ENCODE data around the gene SORT1. TPM values are rescaled to one million over a fixed set of nuclear protein-coding genes. Genes with fewer than 3 reads are reported as not detected.

SORT1 gene
- total and polyA plus RNA-seq, 4 donors, result 30.1 to 78.6 (median 62.2) TPM

GRCh38 chr1:109351457-109351856 is 46.3 kb downstream of the SORT1 start:
- DNase-seq (ENCODE audit: low read depth in 4 of 6, low spot score in 6 of 6), result no peak
- Histone ChIP-seq H3K27me3 (ENCODE audit: control insufficient read depth, insufficient read depth, low read length) (no peaks in the 10 kb centered on the region), H3K9me3 (ENCODE audit: control insufficient read depth, insufficient read depth, low read length) (no peaks in the 10 kb centered on the region), H3K27ac (ENCODE audit: low read depth, low read length) (no peak overlapping the region), H3K4me3 (ENCODE audit: low read depth, low read length) (no peak overlapping the region), H3K4me1 (ENCODE audit: control insufficient read depth, insufficient read depth, low read length) (no peaks in the 10 kb centered on the region), H3K36me3 (ENCODE audit: control insufficient read depth, insufficient read depth, low read length) (peaks cover 30% of the 10 kb centered on the region)
- WGBS (ENCODE audit: insufficient coverage), result 91% methylated on average over 5 of the region's 5 CpGs

- Histone ChIP-seq H3K4me3 (ENCODE audit: low read depth, low read length) (no peak overlapping the region), H3K27me3 (ENCODE audit: control insufficient read depth, insufficient read depth, low read length) (no peaks in the 10 kb centered on the region), H3K27ac (ENCODE audit: low read depth, low read length) (no peak overlapping the region), H3K4me1 (ENCODE audit: control insufficient read depth, insufficient read depth, low read length) (no peaks in the 10 kb centered on the region), H3K9me3 (ENCODE audit: control insufficient read depth, insufficient read depth, low read length) (no peaks in the 10 kb centered on the region), H3K36me3 (ENCODE audit: control insufficient read depth, insufficient read depth, low read length) (peaks cover 36% of the 10 kb centered on the region)
- DNase-seq (ENCODE audit: low read depth in 4 of 6, low spot score in 6 of 6), result peak in 1 of 6 donors; percentile 53
- WGBS (ENCODE audit: insufficient coverage), result 83% methylated on average over 1 of the region's 1 CpG
These were observed 47.1 kb downstream of the SORT1 start for GRCh38 chr1:109350655-109351054.

- Histone ChIP-seq H3K36me3 (ENCODE audit: control insufficient read depth, insufficient read depth, low read length) (peaks cover 39% of the 10 kb centered on the region), H3K27me3 (ENCODE audit: control insufficient read depth, insufficient read depth, low read length) (no peaks in the 10 kb centered on the region), H3K4me3 (ENCODE audit: low read depth, low read length) (no peak overlapping the region), H3K27ac (ENCODE audit: low read depth, low read length) (no peak overlapping the region), H3K9me3 (ENCODE audit: control insufficient read depth, insufficient read depth, low read length) (no peaks in the 10 kb centered on the region), H3K4me1 (ENCODE audit: control insufficient read depth, insufficient read depth, low read length) (no peaks in the 10 kb centered on the region)
- DNase-seq (ENCODE audit: low read depth in 4 of 6, low spot score in 6 of 6), result no peak
- WGBS (ENCODE audit: insufficient coverage), result no CpG with 5 or more reads among the region's 4 CpGs
These were observed 47.5 kb downstream of the SORT1 start for GRCh38 chr1:109350182-109350581.

- Histone ChIP-seq H3K36me3 (ENCODE audit: control insufficient read depth, insufficient read depth, low read length) (peaks cover 60% of the 10 kb centered on the region), H3K9me3 (ENCODE audit: control insufficient read depth, insufficient read depth, low read length) (no peaks in the 10 kb centered on the region), H3K4me3 (ENCODE audit: low read depth, low read length) (no peak overlapping the region), H3K4me1 (ENCODE audit: control insufficient read depth, insufficient read depth, low read length) (no peaks in the 10 kb centered on the region), H3K27ac (ENCODE audit: low read depth, low read length) (no peak overlapping the region), H3K27me3 (ENCODE audit: control insufficient read depth, insufficient read depth, low read length) (no peaks in the 10 kb centered on the region)
- DNase-seq (ENCODE audit: low read depth in 4 of 6, low spot score in 6 of 6), result no peak
- 95% methylated on average over 3 of the region's 6 CpGs for WGBS (ENCODE audit: insufficient coverage)
These were observed 50.2 kb downstream of the SORT1 start for GRCh38 chr1:109347511-109347910.

GRCh38 chr1:109341944-109342930 is 55.5 kb downstream of the SORT1 start:
- no peak overlapping the region for H3K4me3 ChIP-seq (ENCODE audit: low read depth, low read length)
- no peak for DNase-seq (ENCODE audit: low read depth in 4 of 6, low spot score in 6 of 6)
- no peaks in the 10 kb centered on the region for H3K4me1 ChIP-seq (ENCODE audit: control insufficient read depth, insufficient read depth, low read length)
- H3K27me3 ChIP-seq (ENCODE audit: control insufficient read depth, insufficient read depth, low read length), result no peaks in the 10 kb centered on the region
- no peak overlapping the region for H3K27ac ChIP-seq (ENCODE audit: low read depth, low read length)
- no CpG with 5 or more reads among the region's 9 CpGs for WGBS (ENCODE audit: insufficient coverage)
- H3K9me3 ChIP-seq (ENCODE audit: control insufficient read depth, insufficient read depth, low read length), result no peaks in the 10 kb centered on the region
- H3K36me3 ChIP-seq (ENCODE audit: control insufficient read depth, insufficient read depth, low read length), result peaks cover 60% of the 10 kb centered on the region

- no peak for DNase-seq (ENCODE audit: low read depth in 4 of 6, low spot score in 6 of 6)
- Histone ChIP-seq H3K4me1 (ENCODE audit: control insufficient read depth, insufficient read depth, low read length) (no peaks in the 10 kb centered on the region), H3K9me3 (ENCODE audit: control insufficient read depth, insufficient read depth, low read length) (no peaks in the 10 kb centered on the region), H3K27me3 (ENCODE audit: control insufficient read depth, insufficient read depth, low read length) (no peaks in the 10 kb centered on the region), H3K36me3 (ENCODE audit: control insufficient read depth, insufficient read depth, low read length) (peaks cover 55% of the 10 kb centered on the region), H3K4me3 (ENCODE audit: low read depth, low read length) (no peak overlapping the region), H3K27ac (ENCODE audit: low read depth, low read length) (no peak overlapping the region)
- 100% methylated on average over 1 of the region's 3 CpGs for WGBS (ENCODE audit: insufficient coverage)
These were observed 59.1 kb downstream of the SORT1 start for GRCh38 chr1:109338608-109339007.

- H3K4me3 ChIP-seq (ENCODE audit: low read depth, low read length), result no peak overlapping the region
- no peak overlapping the region for H3K27ac ChIP-seq (ENCODE audit: low read depth, low read length)
- H3K9me3 ChIP-seq (ENCODE audit: control insufficient read depth, insufficient read depth, low read length), result no peaks in the 10 kb centered on the region
- no peaks in the 10 kb centered on the region for H3K27me3 ChIP-seq (ENCODE audit: control insufficient read depth, insufficient read depth, low read length)
- H3K4me1 ChIP-seq (ENCODE audit: control insufficient read depth, insufficient read depth, low read length), result no peaks in the 10 kb centered on the region
- peaks cover 50% of the 10 kb centered on the region for H3K36me3 ChIP-seq (ENCODE audit: control insufficient read depth, insufficient read depth, low read length)
- DNase-seq (ENCODE audit: low read depth in 4 of 6, low spot score in 6 of 6), result no peak
- WGBS (ENCODE audit: insufficient coverage), result 95% methylated on average over 3 of the region's 6 CpGs
These were observed 59.6 kb downstream of the SORT1 start for GRCh38 chr1:109338091-109338490.

- no peaks in the 10 kb centered on the region for H3K4me1 ChIP-seq (ENCODE audit: control insufficient read depth, insufficient read depth, low read length)
- no peak overlapping the region for H3K4me3 ChIP-seq (ENCODE audit: low read depth, low read length)
- no peak overlapping the region for H3K27ac ChIP-seq (ENCODE audit: low read depth, low read length)
- no peak for DNase-seq (ENCODE audit: low read depth in 4 of 6, low spot score in 6 of 6)
- H3K36me3 ChIP-seq (ENCODE audit: control insufficient read depth, insufficient read depth, low read length), result peaks cover 48% of the 10 kb centered on the region
- 94% methylated on average over 2 of the region's 4 CpGs for WGBS (ENCODE audit: insufficient coverage)
- no peaks in the 10 kb centered on the region for H3K27me3 ChIP-seq (ENCODE audit: control insufficient read depth, insufficient read depth, low read length)
- H3K9me3 ChIP-seq (ENCODE audit: control insufficient read depth, insufficient read depth, low read length), result peaks cover 2% of the 10 kb centered on the region
These were observed 62.6 kb downstream of the SORT1 start for GRCh38 chr1:109335091-109335490.

GRCh38 chr1:109331113-109331512 is 66.6 kb downstream of the SORT1 start:
- Histone ChIP-seq H3K27ac (ENCODE audit: low read depth, low read length) (no peak overlapping the region), H3K4me1 (ENCODE audit: control insufficient read depth, insufficient read depth, low read length) (no peaks in the 10 kb centered on the region), H3K9me3 (ENCODE audit: control insufficient read depth, insufficient read depth, low read length) (peaks cover 2% of the 10 kb centered on the region), H3K4me3 (ENCODE audit: low read depth, low read length) (no peak overlapping the region), H3K36me3 (ENCODE audit: control insufficient read depth, insufficient read depth, low read length) (peaks cover 47% of the 10 kb centered on the region), H3K27me3 (ENCODE audit: control insufficient read depth, insufficient read depth, low read length) (no peaks in the 10 kb centered on the region)
- no peak for DNase-seq (ENCODE audit: low read depth in 4 of 6, low spot score in 6 of 6)

GRCh38 chr1:109327285-109327684 is 70.4 kb downstream of the SORT1 start:
- 81% methylated on average over 3 of the region's 5 CpGs for WGBS (ENCODE audit: insufficient coverage)
- DNase-seq (ENCODE audit: low read depth in 4 of 6, low spot score in 6 of 6), result no peak
- H3K4me3 ChIP-seq (ENCODE audit: low read depth, low read length), result no peak overlapping the region
- peaks cover 2% of the 10 kb centered on the region for H3K9me3 ChIP-seq (ENCODE audit: control insufficient read depth, insufficient read depth, low read length)
- no peak overlapping the region for H3K27ac ChIP-seq (ENCODE audit: low read depth, low read length)
- no peaks in the 10 kb centered on the region for H3K27me3 ChIP-seq (ENCODE audit: control insufficient read depth, insufficient read depth, low read length)
- peaks cover 55% of the 10 kb centered on the region for H3K36me3 ChIP-seq (ENCODE audit: control insufficient read depth, insufficient read depth, low read length)
- no peaks in the 10 kb centered on the region for H3K4me1 ChIP-seq (ENCODE audit: control insufficient read depth, insufficient read depth, low read length)
